OCI-LY3 (cell line): Measurements from ENCODE around the gene OR6N1.

Experiments used
- CTCF ChIP-seq: fragments of 200-600, 300-600 bp; sonication (generic); IDR thresholded peaks from 2 replicates; pipeline ENCODE4 v1.5.1; 2014; ENCODE audit warnings: antibody characterized with exemption, low read length, low read depth
- EZH2phosphoT487 ChIP-seq: fragments of 200-600 bp; shearing (Covaris generic); IDR thresholded peaks from 2 replicates; pipeline ENCODE4 v1.6.1; 2018; ENCODE audit warnings: antibody characterized with exemption, mixed run types, low read depth

DNA sequence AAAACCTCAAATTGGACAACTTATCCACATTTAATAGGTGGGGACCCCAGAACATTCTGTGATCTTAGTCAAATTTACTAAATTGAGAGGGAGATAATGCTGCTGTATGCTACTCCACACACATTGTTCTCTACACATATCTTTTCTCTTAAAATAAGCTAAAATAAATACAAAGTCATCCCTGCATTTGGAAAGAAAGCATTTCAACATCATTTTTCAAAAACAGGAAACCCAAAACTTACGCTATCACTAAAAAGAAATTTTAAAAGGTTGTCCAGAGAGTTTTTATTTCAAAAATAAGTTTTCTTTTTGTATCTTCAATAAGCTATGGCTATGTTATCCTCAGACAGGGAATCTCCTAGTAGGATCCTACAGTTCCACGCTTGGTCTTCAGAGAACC is 28.5 kb upstream of the OR6N1 start:
- no peak for TF ChIP-seq CTCF
- no peak for TF ChIP-seq EZH2phosphoT487
